ENCODE data around the gene RASL11B.
"Not testable (repeated sequence)": the region's sequence is repeated elsewhere in the genome, so short reads cannot be mapped to it uniquely, and the experiment has no call there.

RASL11B gene

GRCh38 chr4:52861879-52862616 is at the start of gene RASL11B:
Gene RASL11B (plus strand): TSS chr4:52862317. CDS start chr4:52862508, 191 bp downstream.
- DNase-seq (ENCODE audit: low read depth): peak; percentile 65

GRCh38 chr4:52813546-52813945 is 48.6 kb upstream of the RASL11B start:
- DNase-seq (ENCODE audit: low read depth): no peak

GRCh38 chr4:52822583-52822971 is 39.5 kb upstream of the RASL11B start:
- no peak for DNase-seq (ENCODE audit: low read depth)

GRCh38 chr4:52822972-52823701 is 39.0 kb upstream of the RASL11B start:
- DNase-seq (ENCODE audit: low read depth): no peak

- no peak for DNase-seq (ENCODE audit: low read depth)
Observed at GRCh38 chr4:52823702-52824092, 38.4 kb upstream of the RASL11B start.

- DNase-seq (ENCODE audit: low read depth): no peak
Observed at GRCh38 chr4:52824270-52824602, 37.9 kb upstream of the RASL11B start.

GRCh38 chr4:52824603-52825459 is 37.3 kb upstream of the RASL11B start:
- DNase-seq (ENCODE audit: low read depth): no peak

GRCh38 chr4:52825460-52826090 is 36.5 kb upstream of the RASL11B start:
- DNase-seq (ENCODE audit: low read depth): no peak

- no peak for DNase-seq (ENCODE audit: low read depth)
Observed at GRCh38 chr4:52833941-52834525, 28.1 kb upstream of the RASL11B start.

GRCh38 chr4:52834641-52835456 is 27.3 kb upstream of the RASL11B start:
- not testable (repeated sequence) for DNase-seq (ENCODE audit: low read depth)

- DNase-seq (ENCODE audit: low read depth): no peak
Observed at GRCh38 chr4:52836120-52836519, 26.0 kb upstream of the RASL11B start.

- no peak for DNase-seq (ENCODE audit: low read depth)
Observed at GRCh38 chr4:52836678-52837077, 25.4 kb upstream of the RASL11B start.

GRCh38 chr4:52837716-52838558 is 24.2 kb upstream of the RASL11B start:
- DNase-seq (ENCODE audit: low read depth): no peak

GRCh38 chr4:52838729-52839586 is 23.2 kb upstream of the RASL11B start:
- no peak for DNase-seq (ENCODE audit: low read depth)

- DNase-seq (ENCODE audit: low read depth): no peak
Observed at GRCh38 chr4:52840531-52841370, 21.4 kb upstream of the RASL11B start.

GRCh38 chr4:52841682-52842456 is 20.2 kb upstream of the RASL11B start:
- DNase-seq (ENCODE audit: low read depth): no peak

GRCh38 chr4:52842792-52843191 is 19.3 kb upstream of the RASL11B start:
- DNase-seq (ENCODE audit: low read depth): no peak

All from T-helper 22 cell (primary cell).